GM18508 (cell line): Measurements from ENCODE around the gene PRKCA.

Source experiments
- ATAC-seq: cut with Tn5 transposase; IDR thresholded peaks from one replicate; pipeline ENCODE4 v1.9.1; 2021; ENCODE audit warnings: moderate number of reproducible peaks; ENCODE audit not compliant: insufficient read depth, unreplicated experiment

The PRKCA gene

DNA sequence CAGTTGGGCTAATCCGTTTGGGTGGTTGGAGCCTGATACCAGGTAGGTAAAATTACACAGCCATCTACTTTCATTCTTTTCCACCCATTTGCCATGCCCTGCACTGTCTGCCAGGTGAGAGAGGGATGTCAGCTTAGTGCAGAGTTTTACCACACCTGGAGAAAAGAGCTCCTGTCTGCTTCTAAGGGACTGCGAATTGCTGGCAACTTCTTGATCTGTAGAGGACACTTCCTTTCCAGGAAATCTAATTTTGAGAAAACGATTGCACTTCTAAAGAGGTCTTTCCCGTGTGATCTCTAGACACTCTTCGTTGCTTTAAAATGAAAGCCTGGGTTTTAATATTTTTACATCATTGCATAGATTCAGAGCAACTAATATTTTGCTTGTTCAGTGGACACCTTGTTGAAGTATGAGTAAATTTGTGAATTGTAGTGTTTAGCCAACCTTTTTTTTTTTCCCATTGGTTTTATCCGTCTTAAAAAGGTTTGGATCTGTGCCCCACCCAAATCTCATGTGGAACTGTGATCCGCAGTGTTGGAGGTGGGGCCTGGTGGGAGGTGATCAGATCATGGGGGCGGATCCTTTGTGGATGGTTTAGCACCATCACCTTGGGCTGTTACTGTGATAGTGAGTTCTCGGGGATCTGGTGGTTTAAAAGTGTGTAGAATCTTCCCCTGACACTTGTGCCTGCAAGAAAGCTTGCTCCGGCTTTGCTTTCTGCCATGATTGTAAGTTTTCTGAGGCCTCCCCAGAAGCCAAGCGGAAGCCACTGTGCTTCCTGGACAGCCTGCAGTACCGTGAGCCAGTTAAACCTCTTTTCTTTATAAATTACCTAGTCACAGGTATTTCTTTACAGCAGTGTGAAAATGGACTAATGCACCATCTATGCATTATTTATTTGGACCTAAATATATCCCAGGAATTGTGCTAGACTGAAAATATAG is 104.6 kb downstream of the PRKCA start:
- no peak for ATAC-seq

DNA sequence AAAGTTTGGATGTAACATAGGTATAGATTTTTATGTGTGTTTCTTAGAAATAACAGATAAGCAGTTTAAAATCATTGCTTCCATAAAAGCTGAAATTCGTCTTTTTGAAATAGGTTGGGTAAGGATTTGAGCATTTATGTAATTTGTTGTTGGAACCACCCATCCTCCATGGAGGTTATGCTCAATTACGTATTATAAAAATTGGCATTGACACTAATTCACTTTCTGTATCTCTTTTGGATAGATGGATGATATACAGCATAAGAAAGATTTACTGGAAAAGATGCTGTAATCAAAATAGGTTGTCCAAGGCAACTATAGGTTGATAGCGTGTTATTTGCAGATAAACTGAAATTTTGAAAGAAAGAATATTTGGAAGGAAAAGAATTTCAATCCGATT is 105.5 kb downstream of the PRKCA start:
- no peak for ATAC-seq

DNA sequence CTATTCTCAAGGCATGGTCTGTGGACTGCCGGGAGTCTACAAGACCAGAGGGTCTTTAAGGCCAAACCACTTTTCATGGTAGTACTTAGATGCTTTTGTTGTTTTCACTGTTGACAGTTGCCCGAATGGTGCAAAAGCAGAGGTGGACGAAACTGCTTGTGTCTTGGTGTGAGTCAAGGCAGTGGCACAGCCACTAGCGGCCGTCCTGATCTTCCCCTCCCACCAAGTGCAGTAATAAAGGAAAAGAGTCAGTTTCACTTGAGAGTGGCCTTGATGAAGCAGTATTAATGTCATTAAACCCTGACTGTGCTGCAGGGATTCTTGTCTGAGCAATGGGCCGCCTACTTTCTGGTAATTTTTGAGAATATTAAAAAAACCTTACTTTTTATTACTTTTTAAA is 109.1 kb downstream of the PRKCA start:
- no peak for ATAC-seq

DNA sequence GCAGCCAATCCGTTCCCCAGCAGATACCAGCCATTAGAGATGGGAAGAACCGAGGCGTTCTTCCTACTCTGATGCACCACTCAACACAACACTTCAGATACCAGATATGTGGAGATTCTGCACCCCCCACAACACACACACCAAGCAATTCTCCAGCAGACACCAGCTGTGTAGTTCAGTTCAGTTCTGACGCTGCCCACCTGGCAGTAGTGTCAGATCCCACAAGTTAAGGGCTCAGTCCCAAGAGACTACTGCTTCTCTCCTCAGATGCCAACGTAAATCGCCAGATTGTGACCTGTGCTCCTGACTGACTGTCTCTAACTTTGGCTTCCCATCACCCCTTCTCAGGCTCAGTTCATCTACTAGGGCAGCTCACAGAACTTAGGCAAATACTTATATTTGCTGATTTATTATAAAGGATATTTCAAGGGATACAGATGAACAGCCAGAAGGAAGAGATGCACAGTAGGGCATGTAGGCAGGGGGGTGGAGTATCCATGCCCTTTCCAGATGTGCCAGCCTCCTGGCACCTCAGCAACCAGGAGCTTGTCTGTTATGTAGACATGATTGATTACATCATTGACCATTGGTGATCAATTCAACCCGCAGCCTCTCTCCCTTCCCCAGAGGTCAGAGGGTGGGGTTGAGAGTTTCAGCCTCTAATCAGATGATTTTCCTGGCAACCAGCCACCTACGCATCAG is 110.6 kb downstream of the PRKCA start:
- no peak for ATAC-seq

DNA sequence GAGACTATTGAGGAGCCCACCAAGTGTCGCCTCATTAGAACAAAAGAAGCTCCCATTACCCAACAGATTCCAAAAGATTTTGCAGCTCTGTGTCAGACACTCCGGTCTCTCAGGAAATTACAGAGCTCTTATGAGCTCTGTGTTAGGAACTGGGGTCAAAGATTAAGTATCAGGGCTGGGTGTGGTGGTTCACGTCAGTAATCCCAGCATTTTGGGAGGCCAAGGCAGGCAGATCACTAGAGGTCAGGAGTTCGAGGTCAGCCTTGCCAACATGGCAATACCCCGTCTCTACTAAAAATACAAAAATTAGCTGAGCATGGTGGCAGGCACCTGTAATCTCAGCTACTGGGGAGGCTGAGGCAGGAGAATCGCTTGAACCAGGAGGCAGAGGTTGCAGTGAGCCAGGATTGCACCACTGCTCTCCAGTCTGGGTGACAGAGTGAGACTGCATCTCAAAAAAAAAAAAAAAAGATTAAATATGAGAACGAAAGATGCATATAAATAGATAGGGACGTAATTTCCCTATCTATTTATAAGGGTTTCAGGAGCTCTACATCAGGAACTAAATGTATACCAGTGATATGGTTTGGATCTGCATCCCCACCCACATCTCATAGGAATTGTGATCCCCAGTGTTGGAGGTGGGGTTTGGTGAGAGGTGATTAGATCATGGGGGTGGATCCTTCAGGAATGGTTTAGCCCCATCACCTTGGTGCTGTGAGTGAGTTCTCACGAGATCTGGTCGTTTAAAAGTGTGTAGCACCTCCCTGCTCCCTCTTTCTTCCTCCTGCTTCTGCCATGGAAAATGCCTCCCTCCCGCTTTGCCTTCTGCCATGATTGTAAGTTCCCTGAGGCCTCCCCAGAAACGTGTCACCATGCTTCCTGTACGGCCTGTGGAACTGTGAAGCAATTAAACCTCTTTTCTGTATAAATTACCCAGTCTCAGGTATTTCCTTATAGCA is 111.4 kb downstream of the PRKCA start:
- no peak for ATAC-seq

DNA sequence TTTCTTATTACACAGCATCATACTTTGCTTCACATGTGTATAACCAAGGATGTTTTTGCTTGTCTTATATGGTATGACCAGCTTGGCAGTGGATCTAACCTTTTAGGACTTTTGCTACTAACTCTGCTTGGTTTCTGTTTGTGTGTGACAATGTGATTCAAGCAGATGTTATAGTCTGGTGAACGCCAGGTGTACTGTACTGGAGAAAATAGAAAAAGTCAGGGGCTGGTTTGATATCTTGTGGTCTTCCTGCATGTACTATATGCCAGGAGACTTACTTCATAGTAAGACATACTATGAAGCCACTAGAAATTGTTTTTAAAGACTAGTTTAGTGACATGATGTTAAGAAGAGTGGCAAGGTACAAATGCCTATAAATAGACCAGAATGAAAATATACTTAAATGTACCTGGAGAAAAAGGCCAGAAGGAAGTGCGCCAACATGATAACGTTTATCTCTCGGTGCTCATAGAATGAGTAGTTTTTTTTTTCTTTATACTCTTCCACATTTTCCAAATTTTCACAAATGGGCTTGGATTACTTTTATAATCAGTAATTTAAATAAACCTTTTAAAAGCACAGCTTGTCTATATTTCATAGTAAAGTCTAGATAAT is 112.3 kb downstream of the PRKCA start:
- ATAC-seq, result no peak

DNA sequence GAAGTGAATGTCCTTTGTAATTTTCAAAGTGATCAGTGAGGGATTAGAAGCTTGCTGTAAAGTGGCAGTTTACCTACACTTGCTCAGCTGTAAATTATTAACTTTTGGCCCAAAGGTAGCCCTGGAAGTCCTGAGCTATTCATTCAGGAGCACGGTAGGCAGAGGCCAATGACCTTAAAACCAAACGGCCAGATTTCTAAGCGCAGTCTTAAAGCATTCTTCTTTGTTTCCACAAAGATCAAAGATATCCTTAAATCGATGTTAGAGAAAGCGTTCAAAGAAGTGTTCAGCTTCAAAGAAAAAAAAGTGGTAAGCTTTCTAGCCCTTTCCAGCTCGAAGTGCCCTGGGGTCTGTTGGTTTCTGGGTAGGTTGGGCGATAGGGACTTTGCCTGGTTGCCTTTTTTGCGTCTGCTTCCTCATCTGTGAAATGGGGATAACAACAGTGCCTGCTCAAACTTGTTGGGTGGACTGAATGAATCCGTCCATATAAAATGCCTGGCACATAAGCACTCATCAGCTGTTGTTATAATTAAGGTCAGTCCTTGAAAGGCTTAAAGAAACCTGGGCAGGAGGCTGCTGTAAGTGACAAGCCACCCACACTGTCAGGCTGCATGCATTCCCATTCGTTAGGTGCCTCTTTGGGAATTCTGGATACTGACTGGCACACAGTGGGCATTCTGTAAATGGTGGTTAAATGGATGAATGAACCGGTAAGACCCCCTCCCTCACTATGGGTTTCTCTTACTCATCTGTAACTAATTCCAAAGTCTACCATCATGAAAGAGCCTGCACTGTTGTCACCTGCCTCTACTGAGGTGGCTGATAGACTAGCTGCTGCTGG is 113.2 kb downstream of the PRKCA start:
- ATAC-seq, result no peak

DNA sequence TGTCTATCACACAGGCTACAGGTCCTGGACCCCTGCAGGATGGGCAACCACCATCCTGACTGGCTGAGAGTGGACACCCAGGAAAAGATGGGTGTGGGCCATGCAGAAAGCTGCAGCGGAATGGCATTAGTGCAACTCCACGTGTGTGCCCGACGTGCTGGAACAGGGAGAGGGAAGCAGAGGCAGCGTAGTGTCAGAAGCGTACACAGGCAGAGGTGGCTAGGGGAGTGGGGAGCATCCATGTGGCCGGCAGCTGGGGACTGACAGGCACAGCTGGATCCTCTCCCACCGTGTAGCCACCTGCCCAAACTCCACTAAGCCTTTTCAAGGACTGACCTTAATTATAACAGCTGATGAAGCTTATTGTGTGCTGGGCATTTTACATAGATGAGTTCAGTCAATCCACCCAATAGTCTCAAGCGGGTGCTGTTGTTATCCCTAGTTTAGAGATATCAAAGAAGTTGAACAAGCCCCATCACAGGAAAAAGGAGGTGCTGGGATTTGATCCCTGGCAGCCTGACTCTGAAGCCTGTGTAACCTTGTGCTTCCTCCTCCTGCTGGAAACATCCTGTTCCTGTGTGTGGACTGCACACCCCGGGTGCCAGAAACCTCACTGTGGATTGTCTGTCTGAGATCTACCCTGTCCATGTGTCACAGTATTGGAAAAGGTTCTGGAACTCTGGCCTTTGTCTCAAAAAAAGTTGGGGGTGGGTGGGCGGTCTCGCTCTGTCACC is 114.0 kb downstream of the PRKCA start:
- ATAC-seq, result no peak

DNA sequence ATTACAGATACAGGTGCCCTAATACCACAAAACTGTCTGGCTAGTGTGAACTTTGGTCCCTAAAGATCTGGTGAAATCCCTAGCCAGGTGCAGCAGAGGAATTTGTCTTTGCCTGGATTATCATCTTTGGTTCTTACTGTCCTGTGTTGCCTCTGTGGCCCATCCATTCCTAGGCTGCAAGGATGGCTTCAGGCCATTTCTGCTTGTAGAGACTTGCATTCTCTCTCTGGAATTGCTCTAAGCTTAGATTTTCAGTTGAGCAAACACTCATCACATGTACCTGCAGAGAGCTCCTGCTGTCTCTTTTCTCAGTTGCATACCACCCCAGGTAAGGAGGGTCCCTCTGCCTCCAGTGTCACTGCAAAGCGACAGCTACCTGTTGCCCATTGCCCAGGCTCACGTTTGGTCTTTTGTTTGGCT is 114.9 kb downstream of the PRKCA start:
- no peak for ATAC-seq

DNA sequence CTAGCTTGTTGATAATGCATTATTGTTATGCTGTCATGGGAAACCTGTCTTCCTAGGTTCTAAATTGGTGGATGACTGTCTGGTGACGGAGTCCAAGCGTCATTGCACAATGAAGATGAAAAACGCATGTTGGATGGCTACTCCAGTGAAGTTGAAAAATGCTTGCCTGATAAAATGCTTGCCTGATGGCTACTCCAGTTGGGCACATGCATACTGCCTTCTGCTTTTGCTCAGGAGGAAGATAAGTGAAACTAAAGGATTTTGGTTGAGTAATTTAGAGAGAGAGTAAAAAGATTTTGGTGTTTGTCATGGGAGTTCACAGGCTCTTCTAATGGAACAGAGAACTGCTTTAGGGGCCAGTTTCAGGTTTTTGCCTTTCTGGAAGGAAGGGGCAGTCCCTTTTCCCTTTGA is 118.6 kb downstream of the PRKCA start:
- ATAC-seq, result no peak

DNA sequence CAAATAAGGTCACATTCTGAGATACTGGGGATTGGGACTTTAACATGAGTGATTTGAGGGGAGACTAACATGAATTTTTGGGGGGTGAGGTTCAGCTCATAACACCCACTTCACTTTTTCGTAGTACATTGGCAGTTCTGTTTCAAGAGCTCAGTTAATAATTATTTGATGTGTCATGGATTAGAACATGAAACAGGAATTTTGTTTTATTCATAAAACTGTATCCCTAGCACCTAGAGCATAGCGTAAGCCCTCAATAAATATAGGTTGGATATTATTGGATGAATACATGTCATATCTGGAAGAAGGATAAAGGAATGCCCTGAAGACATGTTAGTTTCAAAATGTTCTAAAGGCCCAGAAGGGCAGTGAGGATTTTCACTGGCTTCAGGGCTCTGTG is 119.8 kb downstream of the PRKCA start:
- ATAC-seq, result no peak

DNA sequence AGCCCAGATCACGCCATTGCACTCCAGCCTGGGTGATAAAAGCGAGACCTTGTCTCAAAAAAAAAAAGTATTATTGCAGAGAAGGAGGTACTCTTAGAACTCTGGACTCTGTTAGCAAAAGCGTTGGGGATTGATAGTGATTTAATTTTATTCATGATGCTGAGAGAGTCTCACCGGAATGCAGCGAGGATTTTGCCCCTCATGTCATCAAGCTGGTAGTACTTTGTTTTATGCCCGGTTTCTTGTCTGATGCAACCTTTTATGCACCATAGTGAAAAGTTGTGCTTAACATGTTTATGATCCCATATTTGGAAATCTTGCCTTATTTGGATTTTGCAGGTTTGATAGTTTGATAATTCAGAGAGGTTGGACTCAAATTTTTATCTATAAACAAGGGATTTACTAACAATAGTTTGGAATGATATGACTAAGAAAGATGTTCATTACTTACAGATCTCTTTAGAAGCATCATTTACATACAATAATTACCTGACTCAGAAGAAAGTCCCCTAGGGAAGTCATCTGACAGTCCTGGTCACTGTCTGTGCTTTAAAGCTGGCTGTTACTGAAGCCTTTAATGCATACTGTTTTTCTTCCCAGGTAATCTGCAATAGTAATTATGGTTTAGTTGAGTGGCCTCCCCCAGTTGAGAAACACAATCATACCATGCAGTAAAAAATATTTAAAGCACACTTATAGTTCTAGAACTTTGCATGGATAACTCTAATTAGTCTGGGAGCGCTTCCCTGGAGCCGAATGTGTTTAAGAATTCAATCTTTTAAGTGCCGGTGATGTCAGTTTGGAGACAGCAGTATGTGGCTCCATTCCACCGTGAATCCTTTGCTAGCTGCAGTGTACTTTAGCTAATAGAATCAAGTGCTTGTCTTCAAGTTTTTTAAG is 120.9 kb downstream of the PRKCA start:
- ATAC-seq, result no peak

DNA sequence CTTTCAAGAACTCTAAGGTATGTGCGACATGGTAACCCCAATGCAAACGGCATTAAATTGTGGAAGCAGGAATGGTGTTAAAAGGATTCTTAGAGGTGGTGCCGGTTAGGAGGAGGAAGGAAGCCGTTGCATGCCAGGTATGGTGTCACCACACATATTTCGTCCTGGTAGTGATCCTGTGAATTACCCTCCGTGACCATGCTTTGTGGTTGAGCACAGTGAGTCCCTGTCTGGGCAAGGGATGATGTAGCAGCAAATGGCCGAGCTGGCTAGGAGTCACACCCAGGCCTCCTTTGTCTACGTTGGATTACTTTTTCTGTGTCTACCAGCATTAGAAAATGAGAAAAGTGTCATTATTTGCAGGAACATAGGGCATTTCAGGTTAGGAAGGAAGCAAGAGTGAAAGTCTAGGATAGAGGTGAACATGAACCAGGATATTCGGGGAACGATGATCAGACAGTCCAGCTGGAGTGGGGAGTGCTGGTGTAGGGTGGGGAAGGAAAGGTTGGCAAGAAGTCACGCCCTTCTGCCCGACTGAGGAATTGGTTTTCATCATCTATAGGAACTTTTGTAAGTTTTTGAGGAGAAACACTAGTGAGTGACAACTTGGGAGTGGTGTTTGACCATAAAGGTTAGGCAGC is 123.5 kb downstream of the PRKCA start:
- no peak for ATAC-seq

DNA sequence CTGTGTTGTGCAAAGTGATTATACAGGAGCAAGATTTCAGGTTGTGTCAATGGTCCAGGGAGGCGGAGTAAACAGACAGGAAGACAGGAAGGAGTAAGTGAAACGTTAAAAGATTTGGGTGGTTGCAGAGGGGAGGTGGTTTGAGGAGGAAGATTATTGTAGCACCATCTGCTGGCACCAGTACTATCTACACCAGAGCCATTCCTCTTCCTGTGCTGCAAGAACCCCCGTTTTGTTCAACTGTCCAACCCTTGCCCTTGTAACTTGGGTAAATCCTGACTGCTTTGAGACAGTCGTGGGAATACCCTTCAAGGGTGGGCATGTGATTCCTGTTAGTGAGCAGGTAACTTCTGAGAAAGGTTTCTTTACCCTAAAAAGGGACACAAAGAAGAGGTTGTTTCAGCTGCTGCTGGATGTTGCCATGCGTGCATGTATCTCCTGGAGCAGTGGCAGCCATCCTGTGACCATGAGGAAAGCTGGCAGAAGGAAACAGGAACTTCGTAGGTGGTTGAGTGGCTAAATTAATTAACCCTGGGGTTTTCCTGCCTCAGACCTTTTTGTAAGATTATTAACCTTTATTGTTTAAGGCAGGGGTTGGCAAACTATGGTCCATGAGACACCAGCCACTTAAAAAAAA is 124.1 kb downstream of the PRKCA start:
- no peak for ATAC-seq

DNA sequence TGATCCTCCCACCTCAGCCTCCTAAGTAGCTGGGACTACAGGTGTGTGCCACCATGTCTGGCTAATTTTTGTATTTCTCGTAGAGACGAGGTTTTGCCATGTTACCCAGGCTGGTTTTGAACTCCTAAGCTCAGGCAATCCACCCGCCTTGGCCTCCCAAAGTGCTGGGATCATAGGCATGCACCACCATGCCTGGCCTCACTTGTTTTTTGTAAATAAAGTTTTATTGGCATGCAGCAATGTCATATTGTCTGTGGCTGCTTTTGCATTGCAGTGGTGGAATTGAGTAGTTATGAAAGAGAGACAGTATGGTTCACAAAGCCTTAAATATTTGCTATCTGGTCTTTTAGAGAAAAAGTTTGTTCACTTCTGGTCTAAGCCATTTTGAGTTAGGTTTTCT is 124.7 kb downstream of the PRKCA start:
- no peak for ATAC-seq

DNA sequence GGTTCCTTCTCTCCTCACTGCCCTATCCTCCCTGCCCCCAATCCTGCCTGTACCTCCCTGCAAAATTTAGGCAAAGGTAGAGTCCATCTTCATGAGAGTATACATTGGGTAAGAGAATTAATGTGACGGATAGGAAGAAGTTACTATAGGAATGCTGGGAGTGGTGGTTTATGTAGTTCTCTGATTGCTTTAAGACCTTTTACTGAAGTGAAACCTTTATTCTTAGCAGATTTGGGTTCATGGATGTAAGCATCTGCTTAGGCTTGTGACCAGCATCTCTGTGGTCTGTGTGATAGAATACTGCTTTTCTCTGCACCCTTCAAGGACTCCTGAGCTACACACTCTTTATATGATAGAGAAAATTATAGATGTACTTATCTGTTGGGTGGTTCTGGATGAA is 127.3 kb downstream of the PRKCA start:
- no peak for ATAC-seq
